Measurements from ENCODE around the gene TOMT. TPM values are rescaled to one million over a fixed set of nuclear protein-coding genes. Genes with fewer than 3 reads are reported as not detected.

Gene TOMT
- total and polyA plus RNA-seq, 2 experiments from 2014 or later, result not detected

- TF ChIP-seq, protein P1, sequence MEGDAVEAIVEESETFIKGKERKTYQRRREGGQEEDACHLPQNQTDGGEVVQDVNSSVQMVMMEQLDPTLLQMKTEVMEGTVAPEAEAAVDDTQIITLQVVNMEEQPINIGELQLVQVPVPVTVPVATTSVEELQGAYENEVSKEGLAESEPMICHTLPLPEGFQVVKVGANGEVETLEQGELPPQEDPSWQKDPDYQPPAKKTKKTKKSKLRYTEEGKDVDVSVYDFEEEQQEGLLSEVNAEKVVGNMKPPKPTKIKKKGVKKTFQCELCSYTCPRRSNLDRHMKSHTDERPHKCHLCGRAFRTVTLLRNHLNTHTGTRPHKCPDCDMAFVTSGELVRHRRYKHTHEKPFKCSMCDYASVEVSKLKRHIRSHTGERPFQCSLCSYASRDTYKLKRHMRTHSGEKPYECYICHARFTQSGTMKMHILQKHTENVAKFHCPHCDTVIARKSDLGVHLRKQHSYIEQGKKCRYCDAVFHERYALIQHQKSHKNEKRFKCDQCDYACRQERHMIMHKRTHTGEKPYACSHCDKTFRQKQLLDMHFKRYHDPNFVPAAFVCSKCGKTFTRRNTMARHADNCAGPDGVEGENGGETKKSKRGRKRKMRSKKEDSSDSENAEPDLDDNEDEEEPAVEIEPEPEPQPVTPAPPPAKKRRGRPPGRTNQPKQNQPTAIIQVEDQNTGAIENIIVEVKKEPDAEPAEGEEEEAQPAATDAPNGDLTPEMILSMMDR (conservative IDR thresholded peaks at IDR 0.05; ENCODE audit: low read depth in 2 of 2), result no peak
- TF ChIP-seq, protein P2, sequence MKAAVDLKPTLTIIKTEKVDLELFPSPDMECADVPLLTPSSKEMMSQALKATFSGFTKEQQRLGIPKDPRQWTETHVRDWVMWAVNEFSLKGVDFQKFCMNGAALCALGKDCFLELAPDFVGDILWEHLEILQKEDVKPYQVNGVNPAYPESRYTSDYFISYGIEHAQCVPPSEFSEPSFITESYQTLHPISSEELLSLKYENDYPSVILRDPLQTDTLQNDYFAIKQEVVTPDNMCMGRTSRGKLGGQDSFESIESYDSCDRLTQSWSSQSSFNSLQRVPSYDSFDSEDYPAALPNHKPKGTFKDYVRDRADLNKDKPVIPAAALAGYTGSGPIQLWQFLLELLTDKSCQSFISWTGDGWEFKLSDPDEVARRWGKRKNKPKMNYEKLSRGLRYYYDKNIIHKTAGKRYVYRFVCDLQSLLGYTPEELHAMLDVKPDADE (IDR thresholded peaks at IDR 0.05), result peak; percentile 66; the same call in 1 of the 2 replicates
- TF ChIP-seq EZH2 (IDR thresholded peaks at IDR 0.05; ENCODE audit: low read depth, unreplicated experiment), result no peak
- TF ChIP-seq NANOG (IDR thresholded peaks at IDR 0.05; ENCODE audit: borderline replicate concordance), result no peak
These were observed 6.6 kb downstream of the TOMT start, which contains the start of gene ANAPC15 (continued) for GRCh38 chr11:72112143-72112977.

- Mint-ChIP-seq H3K27me3 (ENCODE audit: insufficient read depth, low read depth, poor library complexity) (peaks cover 15% of the 10 kb centered on the region), H3K9me3 (no peaks in the 10 kb centered on the region; the same call in 1 of the 3 replicates), H3K27ac (peak overlapping the region; percentile 100), H3K36me3 (ENCODE audit: low read depth) (peaks cover 7% of the 10 kb centered on the region; the same call in 2 of the 3 replicates), H3K4me3 (peak overlapping the region; percentile 93), H3K4me1 (peaks cover 10% of the 10 kb centered on the region)
- H3K27ac ChIP-seq (ENCODE audit: low read depth), result peak overlapping the region; percentile 86
- no peaks in the 10 kb centered on the region for H3K79me2 ChIP-seq (replicated peaks; ENCODE audit: insufficient read depth)
- H3K4me2 ChIP-seq, result peak overlapping the region; percentile 75
- peak overlapping the region; percentile 85 for H2AFZ ChIP-seq
- H3K36me3 ChIP-seq (ENCODE audit: insufficient read depth), result no peaks in the 10 kb centered on the region
- peaks cover 7% of the 10 kb centered on the region; the same call in 1 of the 2 replicates for H3K4me1 ChIP-seq (ENCODE audit: insufficient read depth)
- H3K9me2 ChIP-seq (ENCODE audit: insufficient read depth), result peaks cover 19% of the 10 kb centered on the region
- peaks cover 16% of the 10 kb centered on the region for H3K27me3 ChIP-seq (ENCODE audit: insufficient read depth)
- ATAC-seq (no peak), DNase-seq (ENCODE audit: low spot score) (no peak)
- peak overlapping the region; percentile 49 for H3K4me3 ChIP-seq
- no peaks in the 10 kb centered on the region for H3F3A ChIP-seq (replicated peaks; ENCODE audit: low read depth)
- H4K20me1 ChIP-seq (replicated peaks; ENCODE audit: insufficient read depth), result no peaks in the 10 kb centered on the region
- no peak for TF ChIP-seq ZNF462 (CRISPR knock-in tag; IDR thresholded peaks at IDR 0.05)
- TF ChIP-seq, protein P1 (conservative IDR thresholded peaks at IDR 0.05; ENCODE audit: low read depth in 2 of 2), result no peak
- no peak for TF ChIP-seq ZNF114 (CRISPR knock-in tag; IDR thresholded peaks at IDR 0.05)
- no peak for TF ChIP-seq NANOG (IDR thresholded peaks at IDR 0.05; ENCODE audit: borderline replicate concordance)
These were observed 7.5 kb downstream of the TOMT start for GRCh38 chr11:72112978-72113808.

Measured in GM23338 (cell line).